ENCODE measurements around the gene MOXD1.

DNA sequence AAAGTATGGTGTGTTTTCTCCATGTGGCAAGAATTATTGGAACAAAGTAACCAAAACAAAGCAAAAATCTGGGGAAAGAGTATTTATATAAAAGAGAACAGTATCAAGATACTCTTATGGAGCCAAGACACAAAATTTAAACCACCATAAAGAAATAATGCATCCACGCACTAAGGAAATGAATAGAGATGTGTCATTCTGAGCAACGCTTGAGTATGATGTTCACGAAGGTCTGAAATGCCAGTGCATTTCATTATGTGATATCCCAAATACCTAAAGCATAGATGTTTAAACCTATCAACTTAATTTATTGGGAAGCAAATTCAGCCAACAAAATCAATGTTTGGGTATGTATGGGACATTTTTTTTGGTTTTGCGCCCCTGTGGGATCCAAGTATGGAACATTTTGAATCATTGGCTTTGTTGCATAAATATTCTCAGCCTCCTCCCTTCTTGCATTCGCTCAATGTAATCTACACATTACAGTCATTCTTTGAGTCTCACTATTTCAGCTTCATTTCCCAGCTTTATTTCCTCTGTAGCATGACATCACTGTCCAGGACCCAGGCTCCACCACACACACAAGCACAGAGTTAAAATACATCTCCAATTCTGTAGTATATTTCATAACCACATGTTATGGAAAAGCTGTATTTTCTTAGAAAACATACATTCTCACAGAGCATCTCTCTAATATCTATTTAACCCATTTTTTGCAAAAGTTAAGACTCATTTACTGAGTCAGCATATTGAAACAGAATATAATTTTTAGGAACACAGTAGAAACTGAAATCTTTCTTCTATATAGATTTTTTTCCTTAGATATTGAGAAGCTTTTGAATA is 11.6 kb upstream of the MOXD1 start:
- TF ChIP-seq, protein P1, sequence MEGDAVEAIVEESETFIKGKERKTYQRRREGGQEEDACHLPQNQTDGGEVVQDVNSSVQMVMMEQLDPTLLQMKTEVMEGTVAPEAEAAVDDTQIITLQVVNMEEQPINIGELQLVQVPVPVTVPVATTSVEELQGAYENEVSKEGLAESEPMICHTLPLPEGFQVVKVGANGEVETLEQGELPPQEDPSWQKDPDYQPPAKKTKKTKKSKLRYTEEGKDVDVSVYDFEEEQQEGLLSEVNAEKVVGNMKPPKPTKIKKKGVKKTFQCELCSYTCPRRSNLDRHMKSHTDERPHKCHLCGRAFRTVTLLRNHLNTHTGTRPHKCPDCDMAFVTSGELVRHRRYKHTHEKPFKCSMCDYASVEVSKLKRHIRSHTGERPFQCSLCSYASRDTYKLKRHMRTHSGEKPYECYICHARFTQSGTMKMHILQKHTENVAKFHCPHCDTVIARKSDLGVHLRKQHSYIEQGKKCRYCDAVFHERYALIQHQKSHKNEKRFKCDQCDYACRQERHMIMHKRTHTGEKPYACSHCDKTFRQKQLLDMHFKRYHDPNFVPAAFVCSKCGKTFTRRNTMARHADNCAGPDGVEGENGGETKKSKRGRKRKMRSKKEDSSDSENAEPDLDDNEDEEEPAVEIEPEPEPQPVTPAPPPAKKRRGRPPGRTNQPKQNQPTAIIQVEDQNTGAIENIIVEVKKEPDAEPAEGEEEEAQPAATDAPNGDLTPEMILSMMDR (IDR thresholded peaks at IDR 0.05) = no peak
- no peak for TF ChIP-seq POLR2A (IDR thresholded peaks at IDR 0.05)
